Mammary epithelial cell (primary cell): Measurements from ENCODE around the gene REV1.

Experiments used
- EZH2 ChIP-seq: IDR thresholded peaks from 2 replicates; pipeline ENCODE4 v1.6.1; 2012; ENCODE audit warnings: low read length, inconsistent platforms, borderline replicate concordance
- TF ChIP-seq, protein P1 (sequence below), 2 donors: IDR thresholded peaks in 1 of 2; conservative IDR thresholded peaks in 1 of 2; 2 replicates each; pipeline ENCODE4 v1.5.1; 2011 to 2012; ENCODE audit warnings: inconsistent platforms in 2 of 2, low read length in 2 of 2, mild to moderate bottlenecking in 2 of 2, control low read depth in 1 of 2, low read depth in 1 of 2; ENCODE audit not compliant: insufficient read depth in 1 of 2; ENCODE audit errors: extremely low read depth in 1 of 2

GRCh38 chr2:99386011-99386410, 103.8 kb downstream of the REV1 start:
- TF ChIP-seq, protein P1, sequence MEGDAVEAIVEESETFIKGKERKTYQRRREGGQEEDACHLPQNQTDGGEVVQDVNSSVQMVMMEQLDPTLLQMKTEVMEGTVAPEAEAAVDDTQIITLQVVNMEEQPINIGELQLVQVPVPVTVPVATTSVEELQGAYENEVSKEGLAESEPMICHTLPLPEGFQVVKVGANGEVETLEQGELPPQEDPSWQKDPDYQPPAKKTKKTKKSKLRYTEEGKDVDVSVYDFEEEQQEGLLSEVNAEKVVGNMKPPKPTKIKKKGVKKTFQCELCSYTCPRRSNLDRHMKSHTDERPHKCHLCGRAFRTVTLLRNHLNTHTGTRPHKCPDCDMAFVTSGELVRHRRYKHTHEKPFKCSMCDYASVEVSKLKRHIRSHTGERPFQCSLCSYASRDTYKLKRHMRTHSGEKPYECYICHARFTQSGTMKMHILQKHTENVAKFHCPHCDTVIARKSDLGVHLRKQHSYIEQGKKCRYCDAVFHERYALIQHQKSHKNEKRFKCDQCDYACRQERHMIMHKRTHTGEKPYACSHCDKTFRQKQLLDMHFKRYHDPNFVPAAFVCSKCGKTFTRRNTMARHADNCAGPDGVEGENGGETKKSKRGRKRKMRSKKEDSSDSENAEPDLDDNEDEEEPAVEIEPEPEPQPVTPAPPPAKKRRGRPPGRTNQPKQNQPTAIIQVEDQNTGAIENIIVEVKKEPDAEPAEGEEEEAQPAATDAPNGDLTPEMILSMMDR (conservative IDR thresholded peaks at IDR 0.05 in 1 of 2, IDR thresholded peaks at IDR 0.05 in 1 of 2; ENCODE audit: extremely low read depth in 1 of 2, insufficient read depth in 1 of 2, low read depth in 1 of 2, low read length in 2 of 2): no peak
- no peak for TF ChIP-seq EZH2
